ENCODE results near the gene TMEM37.

DNA sequence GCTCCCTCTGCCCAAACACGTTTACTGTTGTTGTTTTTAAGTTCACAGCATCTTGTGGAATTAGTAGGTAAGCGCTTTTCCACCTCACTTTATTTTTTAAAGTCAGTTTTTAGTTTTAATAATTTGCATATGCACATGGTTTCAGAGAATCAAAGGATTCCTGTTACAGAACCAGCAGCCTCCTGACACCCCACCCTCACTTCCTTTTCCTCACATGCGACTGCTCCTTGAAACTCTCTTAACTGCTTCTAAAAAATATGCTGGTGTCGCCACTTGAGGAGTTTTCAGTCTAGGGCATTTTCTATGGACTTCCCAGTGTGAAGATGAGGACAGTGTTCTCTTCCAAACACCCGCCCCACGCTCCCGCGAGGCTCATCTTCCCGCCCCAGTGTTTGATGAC, 14.4 kb downstream of the TMEM37 start:
- no peak for TF ChIP-seq YY1 (IDR thresholded peaks at IDR 0.05; ENCODE audit: insufficient read depth, insufficient read length)
- TF ChIP-seq ZNF274 (IDR thresholded peaks at IDR 0.05; ENCODE audit: low read depth, low read length): no peak
- no peak for TF ChIP-seq SUZ12 (IDR thresholded peaks at IDR 0.05; ENCODE audit: extremely low read depth, insufficient read depth, insufficient read length)
